K562 (cell line): ENCODE measurements around the gene SSBP2. TPM values are rescaled to one million over a fixed set of nuclear protein-coding genes. Genes with fewer than 3 reads are reported as not detected.

Experiments
- ATAC-seq: fragments of 200-7000 bp; cut with Tn5 transposase; 3 replicates; pipeline ENCODE4 v1.9.1; 2020; ENCODE audit warnings: moderate library complexity
- BruUV-seq: library from RNA; stranded (reverse); fragments of 400-500 nt; replicated peaks from 2 replicates; lab custom pipeline; 2021; lab: Mats Ljungman, UMichigan
- CTCF ChIA-PET: fragments of 300-600 bp; formaldehyde crosslinking; extraction: SDS; loops from one replicate; lab custom pipeline; 2021; ENCODE audit warnings: low intra/inter-chr PET ratio; lab: Yijun Ruan, JAX
- POLR2A ChIA-PET: fragments of 300-600, 350-650 bp; sonication (Branson Sonifier 250); formaldehyde crosslinking; extraction: SDS; loops from one replicate; lab custom pipeline; 2021; ENCODE audit warnings: antibody characterized with exemption, inconsistent platforms; lab: Yijun Ruan, JAX
- DNase-seq, 4 experiments: peaks; one replicate each; pipeline versions ENCODE4 v3.0.0 to v3.0.0-alpha.2; 2011 to 2018; ENCODE audit warnings: low spot score in 3 of 4, mixed read lengths in 3 of 4; ENCODE audit errors: extremely low read depth in 1 of 4
- FAIRE-seq: peaks from 2 replicates; lab custom pipeline; 2011; peaks lifted over from hg19 to GRCh38; lab: Jason Lieb, UNC
- H2AFZ ChIP-seq: 2 replicates; pipeline ENCODE4 v1.6.0; 2011; ENCODE audit warnings: low read depth, low read length, control low read depth, inconsistent platforms
- H3K27ac ChIP-seq: fragments of 200-600 bp; 3 replicates; pipeline ENCODE4 v1.8.0; 2011; ENCODE audit warnings: low read depth, mild to moderate bottlenecking, control low read depth, inconsistent platforms, low read length, moderate library complexity, mixed read lengths; ENCODE audit errors: extremely low read depth
- H3K27me3 ChIP-seq, 2 experiments: fragments of 300-600 bp in 1 of 2; 2 replicates in 1 of 2; 3 replicates in 1 of 2; pipeline versions ENCODE4 v1.6.0 to v1.8.0; 2011; ENCODE audit warnings: inconsistent platforms in 2 of 2, low read length in 2 of 2, mild to moderate bottlenecking in 1 of 2, mixed read lengths in 1 of 2, moderate library complexity in 1 of 2; ENCODE audit not compliant: control insufficient read depth in 2 of 2, insufficient read depth in 2 of 2
- H3K36me3 ChIP-seq: fragments of 300-600 bp; 3 replicates; pipeline ENCODE4 v1.8.0; 2011; ENCODE audit warnings: mild to moderate bottlenecking, low read length, inconsistent platforms; ENCODE audit not compliant: control insufficient read depth, insufficient read depth
- H3K4me1 ChIP-seq, 2 experiments: fragments of 200-600 bp in 1 of 2; replicated peaks in 1 of 2; 2 replicates in 1 of 2; 3 replicates in 1 of 2; pipeline versions ENCODE4 v1.5.1 to v1.8.0; 2011; ENCODE audit warnings: inconsistent platforms in 2 of 2, low read length in 2 of 2, mild to moderate bottlenecking in 1 of 2, mixed read lengths in 1 of 2, moderate library complexity in 1 of 2; ENCODE audit not compliant: control insufficient read depth in 2 of 2, insufficient read depth in 2 of 2
- H3K4me2 ChIP-seq: 2 replicates; pipeline ENCODE4 v1.6.1; 2011; ENCODE audit warnings: low read length, control low read depth, inconsistent platforms, mixed read lengths; ENCODE audit not compliant: insufficient read depth
- H3K4me3 ChIP-seq: fragments of 200-600 bp; sonication (generic), shearing (Covaris generic); 2 replicates; pipeline ENCODE4 v1.5.1; 2016; ENCODE audit warnings: control low read depth, inconsistent platforms
- H3K79me2 ChIP-seq: fragments of 200-600 bp; 3 replicates; pipeline ENCODE4 v1.8.0; 2011; ENCODE audit warnings: low read length, inconsistent platforms; ENCODE audit not compliant: control insufficient read depth, insufficient read depth
- H3K9ac ChIP-seq, 2 experiments: 2 replicates each; pipeline versions ENCODE4 v1.6.0 to v1.6.1; 2011; ENCODE audit warnings: low read depth in 2 of 2, low read length in 2 of 2, control low read depth in 1 of 2, inconsistent platforms in 1 of 2, mild to moderate bottlenecking in 1 of 2, mixed read lengths in 1 of 2; ENCODE audit not compliant: insufficient read depth in 1 of 2
- H3K9me1 ChIP-seq: one replicate; pipeline ENCODE4 v1.6.0; 2011; ENCODE audit warnings: inconsistent platforms, mild to moderate bottlenecking, low read length, moderate library complexity; ENCODE audit not compliant: control insufficient read depth, insufficient read depth
- H3K9me3 ChIP-seq: replicated peaks from 2 replicates; pipeline ENCODE4 v1.5.1; 2011; ENCODE audit warnings: low read depth, low read length, inconsistent platforms; ENCODE audit not compliant: control insufficient read depth, insufficient read depth
- H4K20me1 ChIP-seq: replicated peaks from 2 replicates; pipeline ENCODE4 v1.6.1; 2011; ENCODE audit warnings: low read length, inconsistent platforms, mixed read lengths; ENCODE audit not compliant: control insufficient read depth, insufficient read depth
- AFF4 ChIP-seq: sonication (generic); formaldehyde crosslinking; IDR thresholded peaks from 2 replicates; pipeline ENCODE4 v1.8.0; 2023; ENCODE audit warnings: mild to moderate bottlenecking, missing genetic modification reagents
- CBX1 ChIP-seq: sonication (generic); IDR thresholded peaks from 2 replicates; pipeline ENCODE4 v1.6.1; 2016; ENCODE audit warnings: antibody characterized with exemption, low read depth, mild to moderate bottlenecking
- CC2D1A ChIP-seq: fragments of 450-650 bp; IDR thresholded peaks from 2 replicates; pipeline ENCODE4 v1.6.1; 2017; ENCODE audit warnings: mild to moderate bottlenecking
- GATAD2A ChIP-seq: fragments of 450-650 bp; IDR thresholded peaks from 2 replicates; pipeline ENCODE4 v1.6.1; 2017
- HNRNPL ChIP-seq: fragments of 200-400 bp; formaldehyde crosslinking; IDR thresholded peaks from 2 replicates; pipeline ENCODE4 v1.6.1; 2017; ENCODE audit warnings: low read depth, mild to moderate bottlenecking, low read length
- JUND ChIP-seq, 2 experiments: IDR thresholded peaks; 2 replicates in 1 of 2; 3 replicates in 1 of 2; pipeline ENCODE4 v1.6.1; 2011; ENCODE audit warnings: borderline replicate concordance in 2 of 2, low read depth in 2 of 2, low read length in 2 of 2, improper control_type of control experiment in 1 of 2, missing biosample characterization in 1 of 2, missing genetic modification characterization in 1 of 2, missing genetic modification reagents in 1 of 2
- NCOA1 ChIP-seq: fragments of 450-650 bp; IDR thresholded peaks from 2 replicates; pipeline ENCODE4 v1.6.1; 2016; ENCODE audit warnings: low read depth
- PHF21A ChIP-seq: fragments of 450-650 bp; IDR thresholded peaks from 2 replicates; pipeline ENCODE4 v1.6.1; 2017; ENCODE audit warnings: low read depth, borderline replicate concordance
- PTBP1 ChIP-seq: fragments of 200-400 bp; formaldehyde crosslinking; IDR thresholded peaks from 2 replicates; pipeline ENCODE4 v1.6.1; 2017; ENCODE audit warnings: low read depth, low read length
- RBBP5 ChIP-seq: fragments of 200-600 bp; sonication (generic); IDR thresholded peaks from 2 replicates; pipeline ENCODE4 v1.6.1; 2012; ENCODE audit warnings: borderline replicate concordance, mild to moderate bottlenecking, low read length, control low read depth, inconsistent platforms; ENCODE audit not compliant: insufficient read depth, poor library complexity, severe bottlenecking
- SAFB ChIP-seq: fragments of 200-400 bp; formaldehyde crosslinking; IDR thresholded peaks from 2 replicates; pipeline ENCODE4 v1.6.1; 2017; ENCODE audit warnings: low read depth, low read length, borderline replicate concordance
- SREBF1 ChIP-seq: fragments of 150-350 bp; IDR thresholded peaks from 2 replicates; pipeline ENCODE4 v1.6.1; 2014; ENCODE audit warnings: antibody characterized with exemption, low read depth, low read length, borderline replicate concordance
- TSC22D4 ChIP-seq: fragments of 450-650 bp; IDR thresholded peaks from 2 replicates; pipeline ENCODE4 v1.6.1; 2016; ENCODE audit warnings: missing genetic modification characterization, missing biosample characterization, control low read depth
- ZBED1 ChIP-seq: IDR thresholded peaks from 2 replicates; pipeline ENCODE4 v1.6.1; 2014
- ZNF239 ChIP-seq: fragments of 250-450 bp; sonication (Bioruptor Pico); IDR thresholded peaks from 2 replicates; pipeline ENCODE4 v1.4.0; 2020; ENCODE audit warnings: mild to moderate bottlenecking
- ZNF316 ChIP-seq: fragments of 450-650 bp; IDR thresholded peaks from 2 replicates; pipeline ENCODE4 v1.6.1; 2016
- ZNF436 ChIP-seq: fragments of 250-450, 450-650 bp; sonication (Bioruptor Pico); formaldehyde crosslinking; IDR thresholded peaks from 2 replicates; pipeline ENCODE4 v1.7.0; 2020; ENCODE audit warnings: mild to moderate bottlenecking
- WGBS: fragments of 100-300 bp; shearing (Covaris generic); methylation state at CpG from one replicate; pipeline ENCODE4 v1.1.6; 2016; ENCODE audit warnings: low coverage, mixed read lengths; ENCODE audit not compliant: insufficient coverage; ENCODE audit errors: missing lambda C conversion rate; 5-methylcytosine and 5-hydroxymethylcytosine counted together
- in situ Hi-C: fragments of 300-500 bp; cut with MboI; formaldehyde crosslinking; loops from 4 replicates; pipeline ENCODE4 v1.15.0; 2018; ENCODE audit warnings: inconsistent platforms, mixed read lengths
- intact Hi-C: fragments of 100-400 bp; cut with micrococcal nuclease; formaldehyde crosslinking; loops from 2 replicates; pipeline ENCODE4 v1.14.2; 2022
- polyA plus RNA-seq, 8 experiments: library from polyadenylated mRNA; depleted of rRNA in 4 of 8; stranded (reverse) in 5 of 8; unstranded in 3 of 8; fragments of >200 nt; fragmentation: Nextera tagmentation in 2 of 8; fragmentation: Illumina TruSeq in 1 of 8; extraction: Ambion mirVana in 2 of 8; extraction: Trizol in 1 of 8; gene quantifications; 2 replicates each; pipeline versions ENCODE4 v1.2.1 to v1.2.3, GENCODE V29; 2011 to 2014; ENCODE audit warnings: inconsistent platforms in 1 of 8, missing spikeins in 1 of 8
- total RNA-seq, 7 experiments: library from RNA; depleted of rRNA in 6 of 7; stranded (reverse); fragments of >200 nt in 6 of 7; fragmentation: Illumina TruSeq in 2 of 7; extraction: Trizol in 2 of 7; gene quantifications; 2 replicates each; pipeline versions ENCODE4 v1.2.1 to v1.2.3, GENCODE V29; 2011 to 2021; ENCODE audit warnings: low replicate concordance in 1 of 7
- TF ChIP-seq, protein P1 (sequence below): fragments of 200-800 bp; sonication (Bioruptor generic); IDR thresholded peaks from 2 replicates; pipeline ENCODE4 v1.6.1; 2017; ENCODE audit warnings: missing genetic modification characterization, missing compliant biosample characterization
- TF ChIP-seq, protein P2 (sequence below): sonication (generic); formaldehyde crosslinking; IDR thresholded peaks from 2 replicates; pipeline ENCODE4 v1.8.1; 2023; ENCODE audit warnings: mild to moderate bottlenecking, missing genetic modification reagents, moderate library complexity

Gene SSBP2
- total and polyA plus RNA-seq, 9 of the 15 experiments (the other 6 are each of a cell fraction or from before 2014, with no cell fraction given) = 22.3 to 133 (median 42.1) TPM

- H3K4me1 ChIP-seq = no peaks in the 10 kb centered on the region
- no peak for ATAC-seq
- in situ Hi-C loops = no loop called here
- H3K79me2 ChIP-seq = peaks cover 44% of the 10 kb centered on the region
- H4K20me1 ChIP-seq = no peaks in the 10 kb centered on the region
- no peak overlapping the region for H2AFZ ChIP-seq
- no peak overlapping the region for H3K4me2 ChIP-seq
- no peak overlapping the region for H3K9ac ChIP-seq
- intact Hi-C loops = no loop called here
- H3K27me3 ChIP-seq = no peaks in the 10 kb centered on the region
- ChIA-PET CTCF (no interaction called here), POLR2A (no interaction called here)
- no peak overlapping the region for H3K4me3 ChIP-seq
- H3K36me3 ChIP-seq = no peaks in the 10 kb centered on the region
- no peak for FAIRE-seq
- BruUV-seq = no TSS peak
- H3K9me1 ChIP-seq = no peaks in the 10 kb centered on the region
- 83% methylated on average over 2 of the region's 2 CpGs for WGBS
- DNase-seq = no peak
- no peak overlapping the region for H3K27ac ChIP-seq
- no peaks in the 10 kb centered on the region; the same call in 1 of the 2 replicates for H3K9me3 ChIP-seq
- no peak for TF ChIP-seq CC2D1A
- TF ChIP-seq ZNF316 = no peak
- TF ChIP-seq NCOA1 = no peak
- TF ChIP-seq JUND (IDR thresholded peaks at IDR 0.05; ENCODE audit: borderline replicate concordance, low read depth, low read length) = no peak
- TF ChIP-seq JUND (tag; IDR thresholded peaks at IDR 0.05; ENCODE audit: borderline replicate concordance, low read depth, low read length) = no peak
- TF ChIP-seq, protein P1, sequence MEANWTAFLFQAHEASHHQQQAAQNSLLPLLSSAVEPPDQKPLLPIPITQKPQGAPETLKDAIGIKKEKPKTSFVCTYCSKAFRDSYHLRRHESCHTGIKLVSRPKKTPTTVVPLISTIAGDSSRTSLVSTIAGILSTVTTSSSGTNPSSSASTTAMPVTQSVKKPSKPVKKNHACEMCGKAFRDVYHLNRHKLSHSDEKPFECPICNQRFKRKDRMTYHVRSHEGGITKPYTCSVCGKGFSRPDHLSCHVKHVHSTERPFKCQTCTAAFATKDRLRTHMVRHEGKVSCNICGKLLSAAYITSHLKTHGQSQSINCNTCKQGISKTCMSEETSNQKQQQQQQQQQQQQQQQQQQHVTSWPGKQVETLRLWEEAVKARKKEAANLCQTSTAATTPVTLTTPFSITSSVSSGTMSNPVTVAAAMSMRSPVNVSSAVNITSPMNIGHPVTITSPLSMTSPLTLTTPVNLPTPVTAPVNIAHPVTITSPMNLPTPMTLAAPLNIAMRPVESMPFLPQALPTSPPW (CRISPR knock-in tag) = no peak
- TF ChIP-seq SREBF1 = no peak
- TF ChIP-seq ZNF436 (CRISPR knock-in tag) = no peak
- TF ChIP-seq GATAD2A = no peak
- no peak for TF ChIP-seq CBX1
- no peak for TF ChIP-seq ZNF239
- TF ChIP-seq PHF21A = no peak
- TF ChIP-seq RBBP5 = no peak
- TF ChIP-seq, protein P2, sequence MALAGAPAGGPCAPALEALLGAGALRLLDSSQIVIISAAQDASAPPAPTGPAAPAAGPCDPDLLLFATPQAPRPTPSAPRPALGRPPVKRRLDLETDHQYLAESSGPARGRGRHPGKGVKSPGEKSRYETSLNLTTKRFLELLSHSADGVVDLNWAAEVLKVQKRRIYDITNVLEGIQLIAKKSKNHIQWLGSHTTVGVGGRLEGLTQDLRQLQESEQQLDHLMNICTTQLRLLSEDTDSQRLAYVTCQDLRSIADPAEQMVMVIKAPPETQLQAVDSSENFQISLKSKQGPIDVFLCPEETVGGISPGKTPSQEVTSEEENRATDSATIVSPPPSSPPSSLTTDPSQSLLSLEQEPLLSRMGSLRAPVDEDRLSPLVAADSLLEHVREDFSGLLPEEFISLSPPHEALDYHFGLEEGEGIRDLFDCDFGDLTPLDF = no peak
- no peak for TF ChIP-seq HNRNPL
- TF ChIP-seq TSC22D4 = no peak
- no peak for TF ChIP-seq SAFB
- TF ChIP-seq PTBP1 = no peak
- TF ChIP-seq ZBED1 = no peak
- TF ChIP-seq AFF4 (CRISPR knock-in tag) = no peak
Observed at GRCh38 chr5:81685471-81685870, 65.4 kb downstream of the SSBP2 start.
